ENCODE measurements around the gene FYB2. TPM values are rescaled to one million over a fixed set of nuclear protein-coding genes. Genes with fewer than 3 reads are reported as not detected.
"Not testable (repeated sequence)": the region's sequence is repeated elsewhere in the genome, so short reads cannot be mapped to it uniquely, and the experiment has no call there.

Gene FYB2
- total and polyA plus RNA-seq, 12 donors: not detected

DNA sequence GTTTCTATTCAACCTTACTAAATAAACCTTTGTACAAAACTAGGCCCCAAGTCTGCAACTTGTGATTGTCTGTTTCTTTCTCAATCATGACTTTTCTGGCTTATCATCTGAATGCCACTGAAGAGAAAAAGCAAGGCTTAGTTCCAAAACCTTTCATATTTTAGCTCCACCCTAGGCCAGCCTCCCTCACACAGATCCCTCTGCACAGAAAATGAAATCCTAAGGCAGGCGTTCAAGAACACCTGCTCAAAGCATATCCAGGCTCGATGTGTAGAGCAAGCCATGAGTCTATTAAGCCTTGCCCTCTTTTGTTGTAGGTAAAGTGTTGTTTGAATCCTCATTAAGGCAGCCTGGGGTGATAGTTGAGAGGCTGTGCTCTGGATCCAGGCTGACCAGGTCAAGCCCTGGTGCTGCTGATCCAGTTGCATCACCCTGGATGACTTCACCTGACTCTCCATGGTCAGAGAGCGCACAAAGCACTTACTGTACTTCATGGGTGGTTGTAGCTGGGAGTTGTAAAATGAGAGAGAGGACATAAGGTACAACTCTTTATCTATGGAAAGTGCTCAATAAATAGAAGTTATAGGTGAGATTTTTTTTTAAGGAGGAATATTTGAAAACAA is 39.0 kb downstream of the FYB2 start:
- DNase-seq: no peak
- Histone ChIP-seq H3K4me3 (no peak overlapping the region), H3K9me3 (replicated peaks in 1 of 3) (no peaks in the 10 kb centered on the region), H3K27ac (no peak overlapping the region), H3K4me1 (replicated peaks in 1 of 2) (no peaks in the 10 kb centered on the region), H3K27me3 (no peaks in the 10 kb centered on the region), H3K36me3 (replicated peaks in 1 of 2) (no peaks in the 10 kb centered on the region)
- intact Hi-C loops (cut with DNase I): no loop called here
- 54 to 100% (median 71%) methylated on average over 3 of the region's 3 CpGs for WGBS, 4 donors
- TF ChIP-seq, protein P1, sequence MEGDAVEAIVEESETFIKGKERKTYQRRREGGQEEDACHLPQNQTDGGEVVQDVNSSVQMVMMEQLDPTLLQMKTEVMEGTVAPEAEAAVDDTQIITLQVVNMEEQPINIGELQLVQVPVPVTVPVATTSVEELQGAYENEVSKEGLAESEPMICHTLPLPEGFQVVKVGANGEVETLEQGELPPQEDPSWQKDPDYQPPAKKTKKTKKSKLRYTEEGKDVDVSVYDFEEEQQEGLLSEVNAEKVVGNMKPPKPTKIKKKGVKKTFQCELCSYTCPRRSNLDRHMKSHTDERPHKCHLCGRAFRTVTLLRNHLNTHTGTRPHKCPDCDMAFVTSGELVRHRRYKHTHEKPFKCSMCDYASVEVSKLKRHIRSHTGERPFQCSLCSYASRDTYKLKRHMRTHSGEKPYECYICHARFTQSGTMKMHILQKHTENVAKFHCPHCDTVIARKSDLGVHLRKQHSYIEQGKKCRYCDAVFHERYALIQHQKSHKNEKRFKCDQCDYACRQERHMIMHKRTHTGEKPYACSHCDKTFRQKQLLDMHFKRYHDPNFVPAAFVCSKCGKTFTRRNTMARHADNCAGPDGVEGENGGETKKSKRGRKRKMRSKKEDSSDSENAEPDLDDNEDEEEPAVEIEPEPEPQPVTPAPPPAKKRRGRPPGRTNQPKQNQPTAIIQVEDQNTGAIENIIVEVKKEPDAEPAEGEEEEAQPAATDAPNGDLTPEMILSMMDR (IDR thresholded peaks at IDR 0.05): no peak
- TF ChIP-seq POLR2A (IDR thresholded peaks at IDR 0.05): no peak

DNA sequence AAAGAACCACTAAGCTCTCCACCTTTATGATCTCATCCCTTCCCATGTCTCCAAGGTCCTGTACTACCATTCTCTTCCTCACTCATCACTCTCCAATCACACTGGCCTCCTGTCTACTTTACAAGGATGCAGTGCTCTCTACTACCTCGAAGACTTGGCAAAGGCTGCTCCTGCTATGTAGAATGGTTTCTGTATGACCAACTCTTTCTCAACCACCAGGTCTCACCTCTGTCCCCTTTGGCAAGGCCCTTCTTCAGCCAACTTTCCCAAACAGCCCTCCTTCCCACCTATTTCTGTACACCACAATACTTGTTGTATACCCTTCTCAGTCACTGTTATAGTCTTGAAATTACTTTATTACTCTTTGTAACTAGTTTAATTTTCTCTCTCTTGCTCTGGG is 41.2 kb downstream of the FYB2 start:
- Histone ChIP-seq H3K27ac (no peak overlapping the region), H3K27me3 (no peaks in the 10 kb centered on the region), H3K4me3 (no peak overlapping the region), H3K36me3 (replicated peaks in 1 of 2) (no peaks in the 10 kb centered on the region), H3K4me1 (replicated peaks in 1 of 2) (no peaks in the 10 kb centered on the region), H3K9me3 (replicated peaks in 1 of 3) (no peaks in the 10 kb centered on the region)
- WGBS, 4 donors: 68 to 88% (median 83%) methylated on average over 1 of the region's 1 CpG
- no peak for DNase-seq
- intact Hi-C loops (cut with DNase I): no loop called here
- TF ChIP-seq, protein P1 (IDR thresholded peaks at IDR 0.05): no peak
- no peak for TF ChIP-seq POLR2A (IDR thresholded peaks at IDR 0.05)

DNA sequence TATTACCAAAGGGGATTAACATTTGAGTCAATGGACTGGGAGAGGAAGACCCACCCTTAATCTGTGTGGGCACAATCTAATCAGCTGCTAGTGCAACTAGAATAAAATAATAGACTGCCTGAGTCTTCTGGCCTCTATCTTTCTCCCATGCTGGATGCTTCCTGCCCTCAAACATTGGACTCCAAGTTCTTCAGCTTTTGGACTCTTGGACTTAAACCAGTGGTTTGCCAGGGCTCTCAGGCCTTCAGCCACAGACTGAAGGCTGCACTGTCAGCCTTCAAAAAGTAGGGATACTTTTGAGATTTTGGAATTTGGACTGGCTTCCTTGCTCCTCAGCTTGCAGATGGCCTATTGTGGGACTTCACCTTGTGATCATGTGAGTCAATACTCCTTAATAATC is 44.5 kb downstream of the FYB2 start:
- H3K4me3 ChIP-seq; DNase-seq; intact Hi-C loops (cut with DNase I); H3K27ac ChIP-seq; H3K4me1 ChIP-seq (replicated peaks in 1 of 2); H3K27me3 ChIP-seq; H3K9me3 ChIP-seq (replicated peaks in 1 of 3); H3K36me3 ChIP-seq (replicated peaks in 1 of 2): not testable (repeated sequence)

DNA sequence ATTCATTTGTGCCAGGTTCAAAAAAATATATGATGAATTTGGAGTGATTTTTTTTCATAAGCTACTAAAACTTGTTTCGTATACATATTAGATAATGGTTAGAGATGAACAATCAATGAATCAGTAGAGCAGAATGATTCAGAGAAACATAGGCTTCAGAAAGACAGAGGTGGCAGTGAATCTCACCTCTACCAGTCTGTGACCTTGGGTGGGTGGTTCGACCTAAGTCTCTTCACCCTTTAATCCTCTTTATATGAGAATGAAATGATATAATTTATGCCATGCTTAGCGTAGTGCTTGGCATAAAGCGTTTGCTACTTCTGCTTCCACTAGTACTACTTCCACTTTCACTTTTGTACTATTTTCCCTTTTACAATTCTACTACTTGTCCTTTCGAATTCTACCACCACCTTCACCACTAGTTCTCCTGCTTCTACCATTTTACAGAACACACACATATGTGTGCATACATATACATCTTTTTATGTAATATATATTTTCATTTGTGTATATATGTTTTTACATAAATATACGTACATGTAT is 45.1 kb downstream of the FYB2 start:
- Histone ChIP-seq H3K4me3 (peak overlapping the region in 1 of 4 donors; percentile 40), H3K27me3 (no peaks in the 10 kb centered on the region), H3K9me3 (replicated peaks in 1 of 3) (no peaks in the 10 kb centered on the region), H3K36me3 (replicated peaks in 1 of 2) (no peaks in the 10 kb centered on the region), H3K4me1 (replicated peaks in 1 of 2) (no peaks in the 10 kb centered on the region), H3K27ac (no peak overlapping the region)
- intact Hi-C loops (cut with DNase I): no loop called here
- no peak for DNase-seq
- WGBS, 4 donors: 63 to 64% (median 64%) methylated on average over 6 of the region's 6 CpGs
- TF ChIP-seq POLR2A (IDR thresholded peaks at IDR 0.05): no peak
- TF ChIP-seq, protein P1 (IDR thresholded peaks at IDR 0.05): no peak
